ENCODE data around the gene HEATR5B.

GRCh38 chr2:36941867-36942266, 142.3 kb downstream of the HEATR5B start:
- TF ChIP-seq ZBTB40 (IDR thresholded peaks at IDR 0.05) = no peak
- TF ChIP-seq ZBTB40 (CRISPR knock-in tag; IDR thresholded peaks at IDR 0.05) = no peak
- TF ChIP-seq, protein P1, sequence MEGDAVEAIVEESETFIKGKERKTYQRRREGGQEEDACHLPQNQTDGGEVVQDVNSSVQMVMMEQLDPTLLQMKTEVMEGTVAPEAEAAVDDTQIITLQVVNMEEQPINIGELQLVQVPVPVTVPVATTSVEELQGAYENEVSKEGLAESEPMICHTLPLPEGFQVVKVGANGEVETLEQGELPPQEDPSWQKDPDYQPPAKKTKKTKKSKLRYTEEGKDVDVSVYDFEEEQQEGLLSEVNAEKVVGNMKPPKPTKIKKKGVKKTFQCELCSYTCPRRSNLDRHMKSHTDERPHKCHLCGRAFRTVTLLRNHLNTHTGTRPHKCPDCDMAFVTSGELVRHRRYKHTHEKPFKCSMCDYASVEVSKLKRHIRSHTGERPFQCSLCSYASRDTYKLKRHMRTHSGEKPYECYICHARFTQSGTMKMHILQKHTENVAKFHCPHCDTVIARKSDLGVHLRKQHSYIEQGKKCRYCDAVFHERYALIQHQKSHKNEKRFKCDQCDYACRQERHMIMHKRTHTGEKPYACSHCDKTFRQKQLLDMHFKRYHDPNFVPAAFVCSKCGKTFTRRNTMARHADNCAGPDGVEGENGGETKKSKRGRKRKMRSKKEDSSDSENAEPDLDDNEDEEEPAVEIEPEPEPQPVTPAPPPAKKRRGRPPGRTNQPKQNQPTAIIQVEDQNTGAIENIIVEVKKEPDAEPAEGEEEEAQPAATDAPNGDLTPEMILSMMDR (IDR thresholded peaks at IDR 0.05 in 2 of 3, conservative IDR thresholded peaks at IDR 0.05 in 1 of 3; ENCODE audit: insufficient read depth in 2 of 3, low read depth in 1 of 3, low read length in 3 of 3) = no peak
- no peak for TF ChIP-seq KDM1A (IDR thresholded peaks at IDR 0.05)
- TF ChIP-seq, protein P2, sequence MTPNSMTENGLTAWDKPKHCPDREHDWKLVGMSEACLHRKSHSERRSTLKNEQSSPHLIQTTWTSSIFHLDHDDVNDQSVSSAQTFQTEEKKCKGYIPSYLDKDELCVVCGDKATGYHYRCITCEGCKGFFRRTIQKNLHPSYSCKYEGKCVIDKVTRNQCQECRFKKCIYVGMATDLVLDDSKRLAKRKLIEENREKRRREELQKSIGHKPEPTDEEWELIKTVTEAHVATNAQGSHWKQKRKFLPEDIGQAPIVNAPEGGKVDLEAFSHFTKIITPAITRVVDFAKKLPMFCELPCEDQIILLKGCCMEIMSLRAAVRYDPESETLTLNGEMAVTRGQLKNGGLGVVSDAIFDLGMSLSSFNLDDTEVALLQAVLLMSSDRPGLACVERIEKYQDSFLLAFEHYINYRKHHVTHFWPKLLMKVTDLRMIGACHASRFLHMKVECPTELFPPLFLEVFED (CRISPR knock-in tag; conservative IDR thresholded peaks at IDR 0.05) = no peak
